Vagina (tissue), 2 donors: ENCODE measurements around the gene SMPX. TPM values are rescaled to one million over a fixed set of nuclear protein-coding genes. Genes with fewer than 3 reads are reported as not detected.

ENCODE experiments used
- DNase-seq, 2 donors: peaks; one replicate each; pipeline ENCODE4 v3.0.0-alpha.2; 2017; ENCODE audit errors: extremely low spot score in 2 of 2
- H3K27ac ChIP-seq: fragments of 200-600 bp; sonication (generic); one replicate; pipeline ENCODE4 v1.5.1; 2019
- H3K27me3 ChIP-seq: fragments of 200-600 bp; sonication (generic); one replicate; pipeline ENCODE4 v1.5.1; 2019
- H3K36me3 ChIP-seq, 2 donors: fragments of 200-600 bp; sonication (generic); one replicate each; pipeline ENCODE4 v1.5.1; 2017 to 2019
- H3K4me1 ChIP-seq: fragments of 200-600 bp; sonication (generic); one replicate; pipeline ENCODE4 v1.5.1; 2019
- H3K4me3 ChIP-seq, 2 donors: fragments of 200-600 bp; sonication (generic); 1 replicate in 1 of 2; 2 replicates in 1 of 2; pipeline ENCODE4 v1.5.1; 2016 to 2019
- H3K9me3 ChIP-seq: fragments of 200-600 bp; sonication (generic); one replicate; pipeline ENCODE4 v1.5.1; 2019
- CTCF ChIP-seq, 3 experiments: fragments of 450-650 bp in 2 of 3; fragments of 200-600 bp in 1 of 3; sonication (generic) in 1 of 3; IDR thresholded peaks; one replicate each; pipeline ENCODE4 v1.5.1; 2017 to 2019; ENCODE audit warnings: antibody characterized with exemption in 3 of 3, mild to moderate bottlenecking in 2 of 3, moderate library complexity in 2 of 3
- POLR2A ChIP-seq, 2 donors: fragments of 450-650 bp; IDR thresholded peaks; one replicate each; pipeline ENCODE4 v1.6.1; 2017; ENCODE audit warnings: antibody characterized with exemption in 2 of 2, mild to moderate bottlenecking in 2 of 2, moderate library complexity in 2 of 2
- POLR2AphosphoS5 ChIP-seq, 2 donors: sonication (generic); formaldehyde crosslinking; IDR thresholded peaks; one replicate each; pipeline ENCODE4 v1.9.0; 2017; ENCODE audit warnings: antibody characterized with exemption in 2 of 2, mild to moderate bottlenecking in 2 of 2, low read depth in 1 of 2; ENCODE audit not compliant: insufficient read depth in 1 of 2
- intact Hi-C: fragments of 100-400 bp; cut with DNase I; formaldehyde crosslinking; loops from one replicate; pipeline ENCODE4 v1.15.1; 2023
- total RNA-seq: library from RNA; depleted of rRNA; stranded (reverse); fragments of >200 nt; gene quantifications from one replicate; pipeline ENCODE4 v1.2.3, GENCODE V29; 2016

Gene SMPX
- total RNA-seq, 1 donor from 2014 or later: not detected

DNA sequence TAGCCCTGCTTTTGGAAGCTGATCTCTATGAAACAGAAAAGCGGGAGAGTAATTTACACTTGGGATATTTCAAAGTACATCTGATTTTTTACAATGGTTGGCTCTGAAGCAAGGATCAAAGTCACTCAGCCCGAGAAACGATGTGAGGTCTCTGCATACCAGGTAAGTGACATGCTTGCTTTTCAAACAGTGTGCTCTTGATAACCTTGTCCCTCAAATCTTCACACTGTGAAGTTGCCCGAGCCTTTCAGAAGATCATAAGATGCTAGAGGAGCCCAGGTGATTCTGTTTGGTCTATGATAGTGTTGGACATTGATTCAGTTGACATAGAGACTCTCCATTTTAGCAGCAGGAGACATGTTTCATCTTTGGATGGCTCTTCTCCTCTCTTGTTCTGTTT lies 52.7 kb downstream of the SMPX start:
- TF ChIP-seq CTCF (IDR thresholded peaks at IDR 0.05): no peak
- TF ChIP-seq POLR2A (IDR thresholded peaks at IDR 0.05): no peak
- TF ChIP-seq POLR2AphosphoS5 (IDR thresholded peaks at IDR 0.05; ENCODE audit: insufficient read depth in 1 of 2, low read depth in 1 of 2): no peak
- Histone ChIP-seq H3K27me3 (no peaks in the 10 kb centered on the region), H3K27ac (no peak overlapping the region), H3K9me3 (no peaks in the 10 kb centered on the region), H3K36me3 (no peaks in the 10 kb centered on the region), H3K4me1 (no peaks in the 10 kb centered on the region), H3K4me3 (no peak overlapping the region)
- intact Hi-C loops: no loop called here
- DNase-seq: no peak

- intact Hi-C loops: no loop called here
- no peaks in the 10 kb centered on the region for H3K4me1 ChIP-seq
- H3K4me3 ChIP-seq: no peak overlapping the region
- DNase-seq: no peak
- TF ChIP-seq CTCF (IDR thresholded peaks at IDR 0.05) (no peak), POLR2AphosphoS5 (IDR thresholded peaks at IDR 0.05; ENCODE audit: insufficient read depth in 1 of 2, low read depth in 1 of 2) (no peak), POLR2A (IDR thresholded peaks at IDR 0.05) (no peak)
- H3K36me3 ChIP-seq: no peaks in the 10 kb centered on the region
- no peaks in the 10 kb centered on the region for H3K9me3 ChIP-seq
- no peaks in the 10 kb centered on the region for H3K27me3 ChIP-seq
- H3K27ac ChIP-seq: no peak overlapping the region
Measured at GRCh38 chrX:21702725-21703124, 55.2 kb downstream of the SMPX start.

DNA sequence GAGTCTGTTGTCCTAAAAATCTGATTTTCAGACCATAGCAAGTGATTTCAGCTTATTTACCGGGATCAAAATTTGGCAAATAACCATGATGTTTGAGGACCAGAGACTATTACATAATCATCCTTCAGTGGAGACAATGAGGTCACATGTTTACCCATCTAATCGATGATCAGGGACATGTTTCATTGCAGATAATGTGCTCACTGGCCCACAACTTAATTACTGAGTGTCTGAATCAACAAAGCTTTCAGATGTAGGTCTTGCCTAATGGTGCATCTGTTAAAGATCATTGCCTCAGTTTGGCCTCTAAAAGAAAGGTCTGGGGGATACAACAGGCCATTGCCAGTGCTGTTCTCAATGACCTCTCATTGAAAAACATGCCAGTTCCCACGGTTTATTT lies 56.9 kb downstream of the SMPX start:
- no peak for DNase-seq
- TF ChIP-seq POLR2A (IDR thresholded peaks at IDR 0.05) (no peak), CTCF (IDR thresholded peaks at IDR 0.05) (no peak), POLR2AphosphoS5 (IDR thresholded peaks at IDR 0.05; ENCODE audit: insufficient read depth in 1 of 2, low read depth in 1 of 2) (no peak)
- no peak overlapping the region for H3K27ac ChIP-seq
- intact Hi-C loops: no loop called here
- no peaks in the 10 kb centered on the region for H3K9me3 ChIP-seq
- no peaks in the 10 kb centered on the region for H3K27me3 ChIP-seq
- H3K4me1 ChIP-seq: no peaks in the 10 kb centered on the region
- H3K36me3 ChIP-seq: no peaks in the 10 kb centered on the region
- no peak overlapping the region for H3K4me3 ChIP-seq

- Histone ChIP-seq H3K27me3 (no peaks in the 10 kb centered on the region), H3K9me3 (no peaks in the 10 kb centered on the region), H3K4me1 (no peaks in the 10 kb centered on the region), H3K27ac (no peak overlapping the region), H3K36me3 (no peaks in the 10 kb centered on the region), H3K4me3 (no peak overlapping the region)
- DNase-seq: no peak
- TF ChIP-seq POLR2A (IDR thresholded peaks at IDR 0.05): no peak
- TF ChIP-seq CTCF (IDR thresholded peaks at IDR 0.05): no peak
- no peak for TF ChIP-seq POLR2AphosphoS5 (IDR thresholded peaks at IDR 0.05; ENCODE audit: insufficient read depth in 1 of 2, low read depth in 1 of 2)
- intact Hi-C loops: no loop called here
Measured at GRCh38 chrX:21700275-21700674, 57.6 kb downstream of the SMPX start.

DNA sequence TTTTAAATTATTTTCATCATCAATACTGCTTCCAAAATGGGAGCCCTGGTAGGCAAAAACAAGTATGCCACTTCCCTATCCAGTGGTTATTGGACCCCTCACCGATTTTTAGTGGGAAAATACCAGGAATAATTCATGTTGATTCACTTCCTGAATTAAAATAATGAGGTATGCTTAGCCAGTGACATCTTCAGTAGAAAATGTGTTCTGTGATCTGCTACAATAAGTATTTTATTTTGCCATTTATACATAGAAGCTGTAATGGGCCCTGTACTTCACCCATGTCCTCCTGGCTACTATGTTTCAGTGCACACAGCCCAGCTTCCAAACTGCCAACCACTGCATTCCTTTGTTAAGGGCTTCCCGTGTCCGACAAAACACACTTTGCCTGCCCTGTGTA lies 58.8 kb downstream of the SMPX start:
- Histone ChIP-seq H3K27ac (no peak overlapping the region), H3K4me1 (no peaks in the 10 kb centered on the region), H3K27me3 (no peaks in the 10 kb centered on the region), H3K4me3 (no peak overlapping the region), H3K9me3 (no peaks in the 10 kb centered on the region), H3K36me3 (no peaks in the 10 kb centered on the region)
- intact Hi-C loops: no loop called here
- no peak for DNase-seq
- no peak for TF ChIP-seq POLR2A (IDR thresholded peaks at IDR 0.05)
- no peak for TF ChIP-seq CTCF (IDR thresholded peaks at IDR 0.05)
- TF ChIP-seq POLR2AphosphoS5 (IDR thresholded peaks at IDR 0.05; ENCODE audit: insufficient read depth in 1 of 2, low read depth in 1 of 2): no peak
